ENCODE data around the gene DESI2. TPM values are rescaled to one million over a fixed set of nuclear protein-coding genes. Genes with fewer than 3 reads are reported as not detected.

DESI2 gene
- total and polyA plus RNA-seq, 10 donors: 5.3 to 30.3 (median 19.5) TPM

- TF ChIP-seq POLR2A (IDR thresholded peaks at IDR 0.05): no peak
- no peak for TF ChIP-seq POLR2AphosphoS5 (IDR thresholded peaks at IDR 0.05)
- TF ChIP-seq, protein P1, sequence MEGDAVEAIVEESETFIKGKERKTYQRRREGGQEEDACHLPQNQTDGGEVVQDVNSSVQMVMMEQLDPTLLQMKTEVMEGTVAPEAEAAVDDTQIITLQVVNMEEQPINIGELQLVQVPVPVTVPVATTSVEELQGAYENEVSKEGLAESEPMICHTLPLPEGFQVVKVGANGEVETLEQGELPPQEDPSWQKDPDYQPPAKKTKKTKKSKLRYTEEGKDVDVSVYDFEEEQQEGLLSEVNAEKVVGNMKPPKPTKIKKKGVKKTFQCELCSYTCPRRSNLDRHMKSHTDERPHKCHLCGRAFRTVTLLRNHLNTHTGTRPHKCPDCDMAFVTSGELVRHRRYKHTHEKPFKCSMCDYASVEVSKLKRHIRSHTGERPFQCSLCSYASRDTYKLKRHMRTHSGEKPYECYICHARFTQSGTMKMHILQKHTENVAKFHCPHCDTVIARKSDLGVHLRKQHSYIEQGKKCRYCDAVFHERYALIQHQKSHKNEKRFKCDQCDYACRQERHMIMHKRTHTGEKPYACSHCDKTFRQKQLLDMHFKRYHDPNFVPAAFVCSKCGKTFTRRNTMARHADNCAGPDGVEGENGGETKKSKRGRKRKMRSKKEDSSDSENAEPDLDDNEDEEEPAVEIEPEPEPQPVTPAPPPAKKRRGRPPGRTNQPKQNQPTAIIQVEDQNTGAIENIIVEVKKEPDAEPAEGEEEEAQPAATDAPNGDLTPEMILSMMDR (IDR thresholded peaks at IDR 0.05 in 8 of 11, conservative IDR thresholded peaks at IDR 0.05 in 3 of 11): no peak
- Histone ChIP-seq H3K27me3 (replicated peaks in 1 of 7) (no peaks in the 10 kb centered on the region), H3K36me3 (no peaks in the 10 kb centered on the region), H3K4me3 (no peak overlapping the region), H3K9me3 (peaks cover 0 to under 1% (median 0%) of the 10 kb centered on the region in 8 donors), H3K4me1 (no peaks in the 10 kb centered on the region), H3K27ac (no peak overlapping the region)
- 88 to 97% (median 95%) methylated on average over 12 to 15 of the region's 15 CpGs for WGBS, 5 donors
- DNase-seq: no peak
- intact Hi-C loops (cut with DNase I; ENCODE audit: low total_unique reads): no loop called here
These were observed 104.4 kb downstream of the DESI2 start for GRCh38 chr1:244757091-244757939.

Small RNA genes within 50 kb of the gene (small RNA-seq; reads per million reads assigned to genes)
- 0 reads per million in 4 donors for gene AL451007.1

Other genes starting within 250 kb of the DESI2 start
- gene ADSS2, start 201.2 kb upstream of the DESI2 start, total RNA-seq: 10 to 100 TPM; 40.2 to 48.6 (median 44.2) TPM
- gene ADSS2, start 201.2 kb upstream of the DESI2 start, polyA plus RNA-seq: 10 to 100 TPM; 19.9 to 23.4 (median 22.0) TPM
- gene CATSPERE, start 191.9 kb upstream of the DESI2 start, total RNA-seq: 1 to 10 TPM in 6 of 7 donors, under 1 TPM in 1; 0.85 to 4.0 (median 1.3) TPM
- gene CATSPERE, start 191.9 kb upstream of the DESI2 start, polyA plus RNA-seq: under 1 TPM; 0.50 to 0.70 (median 0.52) TPM
- gene COX20, start 182.5 kb downstream of the DESI2 start, total RNA-seq: 10 to 100 TPM; 20.7 to 30.9 (median 23.2) TPM
- gene COX20, start 182.5 kb downstream of the DESI2 start, polyA plus RNA-seq: 10 to 100 TPM; 38.4 to 45.4 (median 39.6) TPM
- 100 to 1,000 TPM; 279 to 457 (median 350) TPM for gene HNRNPU, start 211.4 kb downstream of the DESI2 start, total RNA-seq
- 100 to 1,000 TPM; 121 to 156 (median 153) TPM for gene HNRNPU, start 211.4 kb downstream of the DESI2 start, polyA plus RNA-seq

All from spleen (tissue), 11 donors.